Subcutaneous abdominal adipose tissue (tissue), 5 donors: ENCODE results near the gene ANKLE2.
"Not testable (repeated sequence)": the region's sequence is repeated elsewhere in the genome, so short reads cannot be mapped to it uniquely, and the experiment has no call there.

Experiments used
- H3K27ac ChIP-seq: one replicate; pipeline ENCODE4 v1.7.0; 2013; ENCODE audit warnings: low read depth, mild to moderate bottlenecking, inconsistent platforms, low read length, moderate library complexity
- H3K27me3 ChIP-seq, 5 donors: one replicate each; pipeline ENCODE4 v1.7.0; 2013; ENCODE audit warnings: low read length in 5 of 5, inconsistent platforms in 1 of 5; ENCODE audit not compliant: control insufficient read depth in 5 of 5, insufficient read depth in 4 of 5
- H3K36me3 ChIP-seq, 5 donors: one replicate each; pipeline ENCODE4 v1.7.0; 2013; ENCODE audit warnings: low read length in 5 of 5; ENCODE audit not compliant: control insufficient read depth in 5 of 5, insufficient read depth in 5 of 5
- H3K4me1 ChIP-seq, 5 donors: one replicate each; pipeline ENCODE4 v1.7.0; 2013; ENCODE audit warnings: low read length in 5 of 5, mild to moderate bottlenecking in 3 of 5, moderate library complexity in 1 of 5; ENCODE audit not compliant: control insufficient read depth in 5 of 5, insufficient read depth in 5 of 5
- H3K4me3 ChIP-seq, 5 donors: one replicate each; pipeline ENCODE4 v1.7.0; 2013; ENCODE audit warnings: low read length in 5 of 5, low read depth in 1 of 5
- H3K9ac ChIP-seq, 5 donors: one replicate each; pipeline ENCODE4 v1.7.0; 2013; ENCODE audit warnings: low read length in 5 of 5, mild to moderate bottlenecking in 4 of 5, moderate library complexity in 3 of 5
- H3K9me3 ChIP-seq, 5 donors: one replicate each; pipeline ENCODE4 v1.7.0; 2013; ENCODE audit warnings: low read length in 5 of 5; ENCODE audit not compliant: control insufficient read depth in 5 of 5
- donor health status: healthy.
- donor health status: healthy.
- donor health status: healthy.
- donor health status: healthy.
- donor health status: healthy.

The ANKLE2 gene

DNA sequence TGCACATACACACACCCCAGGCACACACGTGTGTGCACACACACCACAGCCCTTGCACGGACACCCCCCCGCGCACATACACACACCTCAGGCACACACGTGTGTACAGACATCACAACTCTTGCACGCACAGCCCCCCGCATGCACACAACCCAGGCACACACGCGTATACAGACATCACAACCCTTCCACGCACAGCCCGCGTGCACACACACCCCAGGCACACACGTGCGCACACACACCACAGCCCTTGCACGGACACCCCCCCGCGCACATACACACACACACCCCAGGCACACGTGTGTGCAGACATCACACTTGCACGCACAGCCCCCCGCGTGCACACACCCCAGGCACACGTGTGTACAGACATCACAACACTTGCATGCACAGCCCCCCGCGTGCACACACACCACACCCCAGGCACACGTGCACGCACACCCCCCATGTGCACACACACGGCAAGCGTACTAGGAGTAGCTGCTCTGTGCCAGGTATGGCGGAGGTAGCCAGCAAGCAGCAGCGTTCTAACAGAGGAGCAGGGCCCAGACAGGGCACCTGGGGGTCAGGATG lies 18.2 kb upstream of the ANKLE2 start:
- H3K36me3 ChIP-seq = peaks cover 0 to 92% (median 80%) of the 10 kb centered on the region in 5 donors
- H3K27me3 ChIP-seq = peaks cover 0 to 4% (median 0%) of the 10 kb centered on the region in 5 donors
- no peak overlapping the region for H3K27ac ChIP-seq
- H3K4me1 ChIP-seq = peaks cover 5 to 26% (median 23%) of the 10 kb centered on the region in 5 donors
- H3K4me3 ChIP-seq = no peak overlapping the region
- no peaks in the 10 kb centered on the region for H3K9me3 ChIP-seq
- no peak overlapping the region for H3K9ac ChIP-seq

DNA sequence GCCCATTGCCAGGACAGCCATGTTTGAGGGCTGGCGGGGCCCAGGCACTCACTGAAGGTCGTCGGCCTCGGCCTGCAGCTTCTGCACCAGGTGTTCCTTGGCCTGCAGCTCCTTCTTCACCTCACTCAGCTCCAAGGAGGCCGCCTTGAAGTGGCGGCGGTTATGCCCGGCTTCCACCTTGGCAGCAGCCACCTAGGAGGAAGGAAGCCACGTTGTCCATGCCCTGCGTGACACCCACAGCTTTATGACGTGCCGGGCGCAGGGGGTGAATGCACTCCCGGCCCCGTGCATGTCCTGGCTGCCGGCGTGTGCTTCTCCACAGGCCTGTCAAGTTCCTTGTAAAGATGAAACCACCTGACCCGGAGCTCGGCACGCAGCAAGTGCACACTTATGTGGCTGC lies 16.0 kb upstream of the ANKLE2 start:
- H3K36me3 ChIP-seq = peaks cover 0 to 93% (median 83%) of the 10 kb centered on the region in 5 donors
- no peak overlapping the region for H3K9ac ChIP-seq
- H3K9me3 ChIP-seq = no peaks in the 10 kb centered on the region

GRCh38 chr12:132776816-132777568 lies 15.4 kb upstream of the ANKLE2 start:
- no peak overlapping the region for H3K27ac ChIP-seq

More for the DNA sequence above, 16.0 kb upstream of the ANKLE2 start:
- Histone ChIP-seq H3K27me3 (peaks cover 0 to 4% (median 0%) of the 10 kb centered on the region in 5 donors), H3K4me3 (no peak overlapping the region), H3K27ac (no peak overlapping the region), H3K4me1 (peaks cover 5 to 18% (median 16%) of the 10 kb centered on the region in 5 donors)

GRCh38 chr12:132776230-132776625 lies 14.6 kb upstream of the ANKLE2 start:
- Histone ChIP-seq H3K4me1 (peaks cover 5 to 24% (median 20%) of the 10 kb centered on the region in 5 donors), H3K36me3 (peaks cover 0 to 93% (median 79%) of the 10 kb centered on the region in 5 donors)
- not testable (repeated sequence) for H3K9ac ChIP-seq, H3K9me3 ChIP-seq, H3K27me3 ChIP-seq, H3K27ac ChIP-seq, H3K4me3 ChIP-seq

More at GRCh38 chr12:132776816-132777568, 15.4 kb upstream of the ANKLE2 start:
- Histone ChIP-seq H3K36me3 (peaks cover 0 to 93% (median 80%) of the 10 kb centered on the region in 5 donors), H3K9ac (no peak overlapping the region), H3K27me3 (peaks cover 0 to 4% (median 0%) of the 10 kb centered on the region in 5 donors), H3K4me3 (no peak overlapping the region), H3K9me3 (no peaks in the 10 kb centered on the region), H3K4me1 (peaks cover 5 to 18% (median 16%) of the 10 kb centered on the region in 5 donors)

- Histone ChIP-seq H3K27ac (no peak overlapping the region), H3K9me3 (no peaks in the 10 kb centered on the region), H3K9ac (no peak overlapping the region), H3K36me3 (peaks cover 0 to 90% (median 76%) of the 10 kb centered on the region in 5 donors), H3K4me3 (no peak overlapping the region), H3K4me1 (peaks cover 5 to 24% (median 20%) of the 10 kb centered on the region in 5 donors), H3K27me3 (peaks cover 0 to 4% (median 0%) of the 10 kb centered on the region in 5 donors)
Measured at GRCh38 chr12:132775502-132776229, 14.0 kb upstream of the ANKLE2 start.

- H3K27me3 ChIP-seq = peaks cover 0 to 4% (median 0%) of the 10 kb centered on the region in 5 donors
- peaks cover 5 to 29% (median 20%) of the 10 kb centered on the region in 5 donors for H3K4me1 ChIP-seq
- H3K36me3 ChIP-seq = peaks cover 0 to 82% (median 69%) of the 10 kb centered on the region in 5 donors
- no peaks in the 10 kb centered on the region for H3K9me3 ChIP-seq
- no peak overlapping the region for H3K4me3 ChIP-seq
- H3K27ac ChIP-seq = no peak overlapping the region
- no peak overlapping the region for H3K9ac ChIP-seq
Measured at GRCh38 chr12:132774646-132775275, 13.1 kb upstream of the ANKLE2 start.

DNA sequence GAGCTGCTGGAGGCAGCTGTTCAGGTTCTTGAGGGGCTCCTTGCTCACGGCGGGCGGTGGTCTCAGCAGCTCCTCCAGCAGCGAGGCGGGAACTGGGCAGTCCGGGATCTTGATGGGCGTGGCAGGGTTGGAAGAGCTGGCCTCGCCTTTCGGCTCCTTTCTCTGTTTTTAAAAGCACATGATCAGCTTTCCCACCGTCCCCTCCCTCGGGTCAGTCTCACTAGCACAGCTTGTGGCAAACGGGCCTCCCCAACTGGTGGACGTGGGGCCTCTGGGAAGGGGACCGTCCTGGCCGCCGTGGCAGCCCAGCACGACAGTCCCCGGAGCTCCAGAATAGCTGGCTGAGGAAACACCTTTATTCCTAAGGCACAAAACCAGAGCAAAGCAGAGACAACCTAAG lies 12.5 kb upstream of the ANKLE2 start:
- Histone ChIP-seq H3K9me3 (no peaks in the 10 kb centered on the region), H3K27me3 (peaks cover 0 to 4% (median 0%) of the 10 kb centered on the region in 5 donors)

GRCh38 chr12:132773077-132773955 lies 11.7 kb upstream of the ANKLE2 start:
- Histone ChIP-seq H3K4me3 (no peak overlapping the region), H3K4me1 (peaks cover 5 to 38% (median 28%) of the 10 kb centered on the region in 5 donors), H3K36me3 (peaks cover 0 to 77% (median 65%) of the 10 kb centered on the region in 5 donors), H3K27ac (no peak overlapping the region), H3K9me3 (no peaks in the 10 kb centered on the region), H3K27me3 (peaks cover 0 to 4% (median 0%) of the 10 kb centered on the region in 5 donors), H3K9ac (no peak overlapping the region)

More for the DNA sequence above, 12.5 kb upstream of the ANKLE2 start:
- peaks cover 0 to 81% (median 65%) of the 10 kb centered on the region in 5 donors for H3K36me3 ChIP-seq
- peaks cover 5 to 30% (median 22%) of the 10 kb centered on the region in 5 donors for H3K4me1 ChIP-seq
- H3K27ac ChIP-seq = no peak overlapping the region
- no peak overlapping the region for H3K4me3 ChIP-seq
- H3K9ac ChIP-seq = no peak overlapping the region

DNA sequence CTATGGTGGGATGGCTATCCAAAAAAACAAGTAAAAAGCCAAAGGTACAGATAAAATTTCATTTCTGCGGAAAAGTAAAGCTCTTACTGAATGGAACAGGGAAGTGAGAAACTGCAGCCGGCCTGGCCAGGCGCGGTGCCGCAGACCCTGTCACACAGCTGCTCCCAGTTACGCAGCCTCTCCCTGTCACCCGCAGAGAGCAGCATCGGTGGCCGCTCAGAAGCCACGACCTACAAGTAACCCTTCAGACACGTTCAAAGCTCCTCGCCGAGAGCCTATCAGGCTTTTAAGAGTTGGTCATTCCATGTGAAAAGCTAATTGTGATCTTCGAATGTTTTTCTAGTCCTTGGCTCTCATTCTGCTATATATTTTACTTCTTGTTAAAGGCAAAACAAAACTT lies 11.0 kb upstream of the ANKLE2 start:
- no peak overlapping the region for H3K27ac ChIP-seq
- H3K4me1 ChIP-seq = peaks cover 5 to 41% (median 31%) of the 10 kb centered on the region in 5 donors
- no peak overlapping the region for H3K9ac ChIP-seq
- peaks cover 0 to 4% (median 0%) of the 10 kb centered on the region in 5 donors for H3K27me3 ChIP-seq
- no peaks in the 10 kb centered on the region for H3K9me3 ChIP-seq
- peaks cover 0 to 72% (median 61%) of the 10 kb centered on the region in 5 donors for H3K36me3 ChIP-seq
- H3K4me3 ChIP-seq = no peak overlapping the region
